HG03558 (cell line): ENCODE results near the gene UBA7.

ENCODE experiments used
- ATAC-seq: cut with Tn5 transposase; IDR thresholded peaks from one replicate; pipeline ENCODE4 v1.9.1; 2021; ENCODE audit warnings: moderate number of reproducible peaks; ENCODE audit not compliant: unreplicated experiment; ENCODE audit errors: extremely low read depth

The UBA7 gene

GRCh38 chr3:49756036-49756435 is 57.7 kb downstream of the UBA7 start:
- ATAC-seq, result no peak
